Osteoblast (primary cell): Measurements from ENCODE around the gene MACROH2A2. TPM values are rescaled to one million over a fixed set of nuclear protein-coding genes. Genes with fewer than 3 reads are reported as not detected.

ENCODE experiments used
- DNase-seq: peaks from one replicate; pipeline ENCODE4 v3.0.0; 2011; ENCODE audit warnings: low spot score, mixed read lengths; ENCODE audit not compliant: insufficient read length; ENCODE audit errors: missing footprints
- H2AFZ ChIP-seq: 2 replicates; pipeline ENCODE4 v1.6.0; 2011; ENCODE audit warnings: mild to moderate bottlenecking, low read length
- H3K27ac ChIP-seq: 2 replicates; pipeline ENCODE4 v1.5.1; 2011; ENCODE audit warnings: mild to moderate bottlenecking, low read depth, low read length, moderate library complexity
- H3K27me3 ChIP-seq: 2 replicates; pipeline ENCODE4 v1.6.0; 2012; ENCODE audit warnings: mild to moderate bottlenecking, control low read depth, inconsistent platforms, low read length, moderate library complexity; ENCODE audit not compliant: insufficient read depth
- H3K36me3 ChIP-seq: 2 replicates; pipeline ENCODE4 v1.5.1; 2011; ENCODE audit warnings: mild to moderate bottlenecking, low read length, control low read depth, moderate library complexity; ENCODE audit not compliant: insufficient read depth
- H3K4me1 ChIP-seq: 2 replicates; pipeline ENCODE4 v1.5.1; 2011; ENCODE audit warnings: mild to moderate bottlenecking, low read length, control low read depth, moderate library complexity; ENCODE audit not compliant: insufficient read depth
- H3K4me2 ChIP-seq: 2 replicates; pipeline ENCODE4 v1.6.0; 2011; ENCODE audit warnings: mild to moderate bottlenecking, low read length; ENCODE audit not compliant: insufficient read depth
- H3K4me3 ChIP-seq: fragments of 200-600 bp; sonication (generic); 3 replicates; pipeline ENCODE4 v1.5.1; 2012; ENCODE audit warnings: mild to moderate bottlenecking, low read length, inconsistent platforms; ENCODE audit not compliant: insufficient read depth
- H3K79me2 ChIP-seq: 2 replicates; pipeline ENCODE4 v1.6.0; 2012; ENCODE audit warnings: mild to moderate bottlenecking, low read length, control low read depth, inconsistent platforms; ENCODE audit not compliant: insufficient read depth
- H3K9me3 ChIP-seq: 2 replicates; pipeline ENCODE4 v1.5.1; 2011; ENCODE audit warnings: low read depth, low read length, control low read depth
- H4K20me1 ChIP-seq: 2 replicates; pipeline ENCODE4 v1.6.0; 2012; ENCODE audit warnings: mild to moderate bottlenecking, low read length, control low read depth; ENCODE audit not compliant: insufficient read depth
- total RNA-seq: library from RNA; depleted of rRNA; stranded (reverse); fragments of >200 nt; gene quantifications from 2 replicates; pipeline ENCODE4 v1.2.3, GENCODE V29; 2012
- TF ChIP-seq, protein P1 (sequence below): IDR thresholded peaks from 2 replicates; pipeline ENCODE4 v1.5.1; 2011; ENCODE audit warnings: mild to moderate bottlenecking, low read depth, low read length, moderate library complexity; ENCODE audit errors: extremely low read depth

The MACROH2A2 gene
- total RNA-seq, 1 donor: 13.8 TPM

DNA sequence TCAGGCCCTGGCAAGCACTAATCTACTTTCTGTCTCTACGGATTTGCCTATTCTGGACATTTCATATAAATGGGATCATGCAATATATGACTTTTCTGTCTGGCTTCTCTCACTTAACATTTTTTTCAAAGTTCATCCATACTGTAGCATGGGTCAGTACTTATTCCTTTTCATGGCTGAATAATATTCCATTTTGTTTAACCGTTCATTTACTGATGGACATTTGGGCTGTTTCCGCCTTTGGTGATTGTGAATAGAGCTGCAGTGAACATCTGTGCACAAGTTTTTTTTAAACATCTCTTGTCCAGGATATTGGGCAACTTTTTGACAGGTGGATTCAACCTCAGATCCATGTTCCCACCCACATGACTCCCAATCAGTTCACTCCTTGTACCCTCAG is 49.0 kb downstream of the MACROH2A2 start:
- Histone ChIP-seq H3K4me2 (no peak overlapping the region), H2AFZ (no peak overlapping the region), H3K36me3 (peaks cover 9% of the 10 kb centered on the region), H3K9me3 (no peaks in the 10 kb centered on the region), H3K27ac (no peak overlapping the region), H3K4me1 (no peaks in the 10 kb centered on the region), H4K20me1 (no peaks in the 10 kb centered on the region), H3K4me3 (no peak overlapping the region), H3K27me3 (no peaks in the 10 kb centered on the region), H3K79me2 (no peaks in the 10 kb centered on the region)
- DNase-seq: no peak
- TF ChIP-seq, protein P1, sequence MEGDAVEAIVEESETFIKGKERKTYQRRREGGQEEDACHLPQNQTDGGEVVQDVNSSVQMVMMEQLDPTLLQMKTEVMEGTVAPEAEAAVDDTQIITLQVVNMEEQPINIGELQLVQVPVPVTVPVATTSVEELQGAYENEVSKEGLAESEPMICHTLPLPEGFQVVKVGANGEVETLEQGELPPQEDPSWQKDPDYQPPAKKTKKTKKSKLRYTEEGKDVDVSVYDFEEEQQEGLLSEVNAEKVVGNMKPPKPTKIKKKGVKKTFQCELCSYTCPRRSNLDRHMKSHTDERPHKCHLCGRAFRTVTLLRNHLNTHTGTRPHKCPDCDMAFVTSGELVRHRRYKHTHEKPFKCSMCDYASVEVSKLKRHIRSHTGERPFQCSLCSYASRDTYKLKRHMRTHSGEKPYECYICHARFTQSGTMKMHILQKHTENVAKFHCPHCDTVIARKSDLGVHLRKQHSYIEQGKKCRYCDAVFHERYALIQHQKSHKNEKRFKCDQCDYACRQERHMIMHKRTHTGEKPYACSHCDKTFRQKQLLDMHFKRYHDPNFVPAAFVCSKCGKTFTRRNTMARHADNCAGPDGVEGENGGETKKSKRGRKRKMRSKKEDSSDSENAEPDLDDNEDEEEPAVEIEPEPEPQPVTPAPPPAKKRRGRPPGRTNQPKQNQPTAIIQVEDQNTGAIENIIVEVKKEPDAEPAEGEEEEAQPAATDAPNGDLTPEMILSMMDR: no peak

DNA sequence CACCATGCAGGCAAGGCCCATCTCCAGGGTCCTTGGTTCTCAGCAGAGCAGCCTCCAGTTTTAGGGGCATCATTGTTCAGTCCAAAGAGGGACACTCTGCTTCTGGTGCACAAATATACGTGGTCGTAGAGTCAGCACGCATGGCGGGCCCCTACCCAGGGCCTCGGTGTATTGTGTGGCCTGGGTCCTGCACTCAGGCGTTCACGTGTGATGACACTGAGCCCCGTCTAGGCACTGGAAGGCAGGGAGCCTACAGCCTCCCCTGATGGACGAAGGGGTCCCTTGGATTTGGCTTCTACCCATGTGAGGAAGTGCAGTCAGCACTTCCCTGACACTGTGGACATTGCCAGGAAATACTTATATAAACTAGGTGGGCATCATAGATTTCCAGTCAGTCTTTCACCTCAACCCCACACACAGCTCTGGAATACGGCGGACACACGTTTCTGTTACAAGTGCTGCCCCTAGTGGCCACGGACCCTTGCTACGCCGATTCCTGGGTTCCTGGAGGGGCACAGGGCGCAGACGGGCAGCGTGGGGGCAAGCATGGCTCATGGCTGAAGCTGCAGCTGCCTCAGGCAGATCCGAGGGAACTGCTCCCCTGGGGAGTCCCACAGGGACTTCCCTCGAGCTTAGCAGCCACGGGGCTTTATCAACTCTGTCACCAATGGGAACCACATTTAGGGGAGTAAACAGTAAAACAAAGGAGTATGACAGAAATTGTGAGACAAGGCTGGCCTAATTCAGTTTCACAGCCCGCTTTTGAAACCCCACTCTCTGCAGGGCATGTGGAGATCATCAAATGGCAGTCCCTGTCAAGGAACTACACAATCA is 54.5 kb downstream of the MACROH2A2 start:
- Histone ChIP-seq H3K27me3 (no peaks in the 10 kb centered on the region), H4K20me1 (no peaks in the 10 kb centered on the region), H3K79me2 (no peaks in the 10 kb centered on the region), H2AFZ (no peak overlapping the region), H3K36me3 (peaks cover 4% of the 10 kb centered on the region), H3K4me3 (no peak overlapping the region), H3K9me3 (no peaks in the 10 kb centered on the region), H3K4me2 (no peak overlapping the region), H3K27ac (no peak overlapping the region), H3K4me1 (no peaks in the 10 kb centered on the region)
- TF ChIP-seq, protein P1: peak; percentile 48
- DNase-seq: no peak

DNA sequence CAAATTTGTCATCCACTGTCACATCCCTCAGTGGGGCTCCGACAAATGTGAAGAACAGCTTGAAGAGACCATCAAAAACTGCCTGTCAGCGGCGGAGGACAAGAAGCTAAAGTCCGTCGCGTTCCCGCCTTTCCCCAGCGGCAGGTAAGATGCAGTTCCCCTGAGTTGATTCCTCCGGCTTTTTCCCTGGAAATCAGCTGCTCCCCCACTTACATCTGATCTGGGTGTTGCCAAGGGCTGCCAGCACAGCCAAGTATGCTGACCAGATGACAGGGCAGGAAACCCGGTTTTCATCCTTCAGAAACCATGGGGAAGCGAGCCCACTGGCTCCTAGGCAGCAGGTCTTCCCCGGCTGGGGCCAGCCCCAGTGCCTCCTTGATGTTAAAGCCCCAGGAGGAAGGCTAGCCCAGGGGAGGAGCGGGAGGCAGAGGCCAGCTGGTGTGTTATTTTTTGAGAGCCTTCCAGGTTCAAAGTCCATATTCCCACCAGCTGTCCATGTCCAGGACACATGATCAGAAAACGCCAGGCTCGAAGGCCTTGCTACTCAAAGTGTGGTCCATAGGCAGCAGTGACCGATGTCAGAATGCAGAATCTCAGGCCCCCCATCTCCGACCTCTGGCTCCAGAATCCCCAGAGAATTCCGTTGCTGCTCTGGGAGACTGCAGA is 56.6 kb downstream of the MACROH2A2 start:
- Histone ChIP-seq H3K27me3 (no peaks in the 10 kb centered on the region), H3K9me3 (no peaks in the 10 kb centered on the region), H4K20me1 (no peaks in the 10 kb centered on the region), H3K4me3 (no peak overlapping the region), H3K36me3 (peaks cover 16% of the 10 kb centered on the region), H2AFZ (no peak overlapping the region), H3K4me1 (no peaks in the 10 kb centered on the region), H3K27ac (no peak overlapping the region), H3K4me2 (no peak overlapping the region), H3K79me2 (no peaks in the 10 kb centered on the region)
- no peak for DNase-seq
- TF ChIP-seq, protein P1: no peak

DNA sequence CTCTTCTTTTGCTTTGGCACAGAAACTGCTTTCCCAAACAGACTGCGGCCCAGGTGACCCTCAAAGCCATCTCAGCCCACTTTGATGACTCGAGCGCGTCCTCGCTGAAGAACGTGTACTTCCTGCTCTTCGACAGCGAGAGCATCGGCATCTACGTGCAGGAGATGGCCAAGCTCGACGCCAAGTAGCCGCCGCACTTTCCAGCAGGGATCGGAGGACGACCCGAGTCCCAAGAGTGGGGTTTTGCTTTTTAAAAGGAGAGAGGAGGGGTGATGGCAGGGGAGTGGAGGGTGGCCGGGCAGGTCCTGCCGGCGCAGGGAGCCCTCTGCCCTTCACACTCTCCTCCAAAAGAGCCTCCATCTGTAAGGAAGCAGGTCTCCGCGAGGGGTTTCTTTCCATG is 58.9 kb downstream of the MACROH2A2 start:
- Histone ChIP-seq H3K4me2 (no peak overlapping the region), H3K4me3 (no peak overlapping the region), H3K36me3 (peaks cover 28% of the 10 kb centered on the region), H4K20me1 (peaks cover 8% of the 10 kb centered on the region), H3K27ac (no peak overlapping the region), H3K27me3 (no peaks in the 10 kb centered on the region), H3K79me2 (no peaks in the 10 kb centered on the region), H3K4me1 (no peaks in the 10 kb centered on the region), H3K9me3 (no peaks in the 10 kb centered on the region), H2AFZ (no peak overlapping the region)
- DNase-seq: no peak
- TF ChIP-seq, protein P1: no peak
